ENCODE data around the gene CARD9. TPM values are rescaled to one million over a fixed set of nuclear protein-coding genes. Genes with fewer than 3 reads are reported as not detected.

The CARD9 gene
- polyA plus RNA-seq, 1 of the 3 experiments (the other 2 are of a cell fraction): 1.1 TPM

- Histone ChIP-seq H3K36me3 (replicated peaks in 1 of 2; ENCODE audit: control insufficient read depth in 1 of 2, insufficient read depth in 2 of 2, low read length in 1 of 2) (no peaks in the 10 kb centered on the region), H3K9me3 (peaks cover 4% of the 10 kb centered on the region; the same call in 1 of the 2 replicates), H3K27ac (ENCODE audit: low read depth in 2 of 2, low read length in 1 of 2) (no peak overlapping the region), H3K9me2 (no peaks in the 10 kb centered on the region), H3K4me3 (ENCODE audit: low read depth in 2 of 2, low read length in 1 of 2) (no peak overlapping the region), H3K9ac (no peak overlapping the region), H3F3A (replicated peaks; ENCODE audit: insufficient read depth) (no peaks in the 10 kb centered on the region), H3K79me2 (ENCODE audit: insufficient read depth) (no peaks in the 10 kb centered on the region), H3K27me3 (ENCODE audit: insufficient read depth) (no peaks in the 10 kb centered on the region), H2AFZ (ENCODE audit: low read depth) (no peak overlapping the region), H4K20me1 (ENCODE audit: insufficient read depth) (no peaks in the 10 kb centered on the region), H3K4me1 (ENCODE audit: control insufficient read depth in 1 of 2, insufficient read depth in 2 of 2, low read depth in 1 of 2, low read length in 1 of 2) (no peaks in the 10 kb centered on the region), H3K4me2 (no peak overlapping the region)
- no peak for TF ChIP-seq TAF1 (IDR thresholded peaks at IDR 0.05; ENCODE audit: borderline replicate concordance, low read depth, low read length)
- TF ChIP-seq NFIC (IDR thresholded peaks at IDR 0.05; ENCODE audit: borderline replicate concordance): no peak
- TF ChIP-seq, protein P1, sequence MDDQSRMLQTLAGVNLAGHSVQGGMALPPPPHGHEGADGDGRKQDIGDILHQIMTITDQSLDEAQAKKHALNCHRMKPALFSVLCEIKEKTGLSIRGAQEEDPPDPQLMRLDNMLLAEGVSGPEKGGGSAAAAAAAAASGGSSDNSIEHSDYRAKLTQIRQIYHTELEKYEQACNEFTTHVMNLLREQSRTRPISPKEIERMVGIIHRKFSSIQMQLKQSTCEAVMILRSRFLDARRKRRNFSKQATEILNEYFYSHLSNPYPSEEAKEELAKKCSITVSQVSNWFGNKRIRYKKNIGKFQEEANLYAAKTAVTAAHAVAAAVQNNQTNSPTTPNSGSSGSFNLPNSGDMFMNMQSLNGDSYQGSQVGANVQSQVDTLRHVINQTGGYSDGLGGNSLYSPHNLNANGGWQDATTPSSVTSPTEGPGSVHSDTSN (IDR thresholded peaks at IDR 0.05): no peak
- TF ChIP-seq JUND (IDR thresholded peaks at IDR 0.05): no peak
- TF ChIP-seq SIN3A (IDR thresholded peaks at IDR 0.05; ENCODE audit: borderline replicate concordance, low read depth, low read length): no peak
- TF ChIP-seq REST (IDR thresholded peaks at IDR 0.05; ENCODE audit: low read depth, low read length): no peak
- TF ChIP-seq POLR2AphosphoS5 (IDR thresholded peaks at IDR 0.05; ENCODE audit: low read depth, low read length): no peak
- no peak for TF ChIP-seq FOXJ3 (CRISPR knock-in tag; IDR thresholded peaks at IDR 0.05)
- no peak for TF ChIP-seq MEF2A (IDR thresholded peaks at IDR 0.05; ENCODE audit: borderline replicate concordance, low read depth)
- no peak for TF ChIP-seq NRF1 (IDR thresholded peaks at IDR 0.05; ENCODE audit: low read depth, low read length)
- no peak for TF ChIP-seq FOXM1 (IDR thresholded peaks at IDR 0.05; ENCODE audit: low read depth)
- TF ChIP-seq EZH2phosphoT487 (IDR thresholded peaks at IDR 0.05; ENCODE audit: borderline replicate concordance, low read depth): no peak
- no peak for TF ChIP-seq RAD21 (IDR thresholded peaks at IDR 0.05; ENCODE audit: low read length)
- TF ChIP-seq FOSL2 (IDR thresholded peaks at IDR 0.05; ENCODE audit: borderline replicate concordance, low read depth): no peak
- no peak for TF ChIP-seq EP300 (IDR thresholded peaks at IDR 0.05; ENCODE audit: borderline replicate concordance in 1 of 2, low read depth in 1 of 2, low read length in 1 of 2)
- TF ChIP-seq USF2 (IDR thresholded peaks at IDR 0.05; ENCODE audit: borderline replicate concordance, low read depth, low read length): no peak
- TF ChIP-seq ELF1 (IDR thresholded peaks at IDR 0.05): no peak
- TF ChIP-seq GATA2 (CRISPR knock-in tag; IDR thresholded peaks at IDR 0.05): no peak
- no peak for TF ChIP-seq IRF3 (IDR thresholded peaks at IDR 0.05; ENCODE audit: low read depth, low read length)
- TF ChIP-seq CHD2 (IDR thresholded peaks at IDR 0.05; ENCODE audit: low read length, partially characterized antibody): no peak
- no peak for DNase-seq
- POLR2A ChIA-PET: no interaction called here
- WGBS (ENCODE audit: low lambda C conversion rate): 55% methylated on average over 3 of the region's 4 CpGs
- CTCF ChIA-PET: interaction anchor here (1.2 to 4.9 kb wide), 3 partner anchors 8 to 58 kb away, joined by 3 to 91 read pairs (median 34); partner anchors contain the start of gene CARD9
Measured at GRCh38 chr9:136314944-136315343, 58.5 kb downstream of the CARD9 start.

Data from SK-N-SH (cell line).